BLaER1 treated with 17β-estradiol and CSF1 and Interleukin-3, amounts not matched to agents 10 nM and 100 nM (cell line): ENCODE measurements around the gene STK32B.

Experiments
- H3K27ac ChIP-seq, 11 experiments: shearing (Covaris generic); formaldehyde crosslinking; 2 replicates each; pipeline ENCODE4 v1.8.1; 2022
- H3K27me3 ChIP-seq, 11 experiments: shearing (Covaris generic); formaldehyde crosslinking; 2 replicates each; pipeline ENCODE4 v1.8.1; 2022
- H3K36me3 ChIP-seq, 11 experiments: shearing (Covaris generic); formaldehyde crosslinking; 2 replicates each; pipeline ENCODE4 v1.8.1; 2022
- H3K4me1 ChIP-seq, 10 experiments: shearing (Covaris generic); formaldehyde crosslinking; 2 replicates each; pipeline ENCODE4 v1.8.1; 2022
- H3K4me2 ChIP-seq, 11 experiments: shearing (Covaris generic); formaldehyde crosslinking; 2 replicates each; pipeline ENCODE4 v1.8.1; 2022
- H3K4me3 ChIP-seq, 10 experiments: shearing (Covaris generic); formaldehyde crosslinking; 2 replicates each; pipeline ENCODE4 v1.8.1; 2022
- H3K9ac ChIP-seq, 11 experiments: shearing (Covaris generic); formaldehyde crosslinking; 2 replicates each; pipeline ENCODE4 v1.8.1; 2022
- H3K9me3 ChIP-seq, 11 experiments: shearing (Covaris generic); formaldehyde crosslinking; replicated peaks in 1 of 11; 2 replicates each; pipeline ENCODE4 v1.8.1; 2022
- H4K20me1 ChIP-seq, 11 experiments: shearing (Covaris generic); formaldehyde crosslinking; 2 replicates each; pipeline ENCODE4 v1.8.1; 2022
- Cebpa-rat ChIP-seq, 11 experiments: shearing (Covaris generic); IDR thresholded peaks; 2 replicates each; pipeline ENCODE4 v1.8.1; 2022

Gene STK32B

DNA sequence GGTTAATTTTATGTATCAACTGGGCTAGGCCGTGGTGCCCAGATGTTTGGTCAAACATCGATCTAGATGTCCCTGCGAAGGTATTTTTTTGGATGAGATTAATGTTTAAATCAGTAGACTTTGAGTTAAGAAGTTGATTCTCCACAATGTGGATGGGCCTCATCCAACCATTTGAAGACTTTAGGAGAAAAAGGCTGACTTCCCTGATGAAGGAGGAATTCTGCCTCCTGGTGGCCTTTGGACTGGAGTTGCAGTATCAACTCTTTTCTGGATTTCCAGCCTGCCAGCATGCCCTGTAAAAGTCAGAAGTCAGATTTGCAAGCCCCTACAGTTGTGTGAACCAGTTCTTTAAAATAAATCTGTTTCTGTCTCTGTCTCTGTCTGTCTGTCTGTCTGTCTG, 91.4 kb downstream of the STK32B start:
- Histone ChIP-seq H3K4me2 (no peak overlapping the region), H3K4me3 (no peak overlapping the region), H3K27ac (no peak overlapping the region), H3K4me1 (peaks cover 0 to 5% (median 0%) of the 10 kb centered on the region in 10 experiments; a peak in 2 of 20 replicates), H4K20me1 (0 out of 22 replicates have a peak, but pooled peaks cover 0 to 5% (median 0%) of the 10 kb centered on the region in 11 experiments), H3K9ac (no peak overlapping the region), H3K36me3 (0 out of 22 replicates have a peak, but pooled peaks cover 0 to 4% (median 0%) of the 10 kb centered on the region in 11 experiments), H3K27me3 (no peaks in the 10 kb centered on the region), H3K9me3 (peaks cover 0 to 8% (median 5%) of the 10 kb centered on the region in 11 experiments; a peak in 6 of 22 replicates)
- no peak for TF ChIP-seq Cebpa-rat (IDR thresholded peaks at IDR 0.05)

DNA sequence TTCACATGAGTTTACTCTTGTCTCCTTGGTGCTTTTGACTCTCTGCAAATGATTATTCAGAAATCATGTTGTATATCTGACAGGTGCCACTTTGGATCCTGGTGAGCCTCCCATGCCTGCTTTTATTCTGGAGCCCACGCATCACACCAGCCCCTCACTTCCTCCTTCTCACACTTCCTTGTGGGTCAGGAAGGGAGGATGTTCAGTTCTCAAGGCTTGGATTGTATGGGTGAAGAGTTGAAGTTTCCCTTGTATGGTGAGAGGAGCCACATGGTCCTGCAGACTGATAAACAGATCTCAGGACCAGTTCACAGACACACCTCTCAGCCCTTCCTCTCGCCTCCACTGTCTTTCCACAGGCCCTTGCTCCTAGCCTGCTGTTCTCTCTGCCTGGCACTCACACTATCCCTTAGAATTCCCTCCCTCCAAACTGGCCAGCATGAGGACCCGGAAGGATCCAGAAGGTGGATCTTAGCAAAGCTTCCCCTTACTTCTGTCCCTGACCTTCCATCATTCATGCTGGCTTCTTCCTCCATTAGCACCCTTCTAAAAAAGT, 92.1 kb downstream of the STK32B start:
- TF ChIP-seq Cebpa-rat (IDR thresholded peaks at IDR 0.05) = no peak
- Histone ChIP-seq H4K20me1 (0 out of 22 replicates have a peak, but pooled peaks cover 0 to 5% (median 0%) of the 10 kb centered on the region in 11 experiments), H3K9me3 (peaks cover 0 to 8% (median 5%) of the 10 kb centered on the region in 11 experiments; a peak in 6 of 22 replicates)

DNA sequence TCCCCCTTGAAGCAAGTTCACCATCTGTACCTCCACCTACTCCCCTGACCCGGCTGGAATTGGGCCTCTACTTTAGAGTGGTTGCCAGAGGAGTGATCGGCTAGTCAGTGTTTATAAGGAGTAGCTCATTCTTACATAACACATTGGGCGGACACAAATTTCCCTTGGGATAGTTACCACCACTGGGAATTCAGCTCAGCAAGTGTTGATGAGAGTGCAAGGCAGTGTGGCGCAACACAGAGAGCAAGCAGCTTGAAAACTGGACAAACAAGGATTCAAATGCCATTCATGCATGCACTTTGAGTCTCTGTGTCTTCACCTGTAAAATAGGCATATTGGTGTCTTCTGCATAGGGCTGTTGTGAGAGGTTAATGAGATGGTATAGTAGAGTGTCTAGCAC, 92.7 kb downstream of the STK32B start:
- Histone ChIP-seq H3K4me1 (peaks cover 0 to 5% (median 0%) of the 10 kb centered on the region in 10 experiments; a peak in 2 of 20 replicates), H3K9ac (no peak overlapping the region), H3K4me2 (no peak overlapping the region), H3K36me3 (0 out of 22 replicates have a peak, but pooled peaks cover 0 to 4% (median 0%) of the 10 kb centered on the region in 11 experiments), H3K27ac (no peak overlapping the region), H3K4me3 (no peak overlapping the region), H3K27me3 (no peaks in the 10 kb centered on the region), H4K20me1 (0 out of 22 replicates have a peak, but pooled peaks cover 0 to under 1% (median 0%) of the 10 kb centered on the region in 11 experiments), H3K9me3 (peaks cover 0 to 8% (median 5%) of the 10 kb centered on the region in 11 experiments; a peak in 6 of 22 replicates)
- no peak for TF ChIP-seq Cebpa-rat (IDR thresholded peaks at IDR 0.05)

More for the DNA sequence above, 92.1 kb downstream of the STK32B start:
- Histone ChIP-seq H3K4me1 (peaks cover 0 to 5% (median 0%) of the 10 kb centered on the region in 10 experiments; a peak in 2 of 20 replicates), H3K4me3 (no peak overlapping the region), H3K4me2 (no peak overlapping the region), H3K36me3 (0 out of 22 replicates have a peak, but pooled peaks cover 0 to 4% (median 0%) of the 10 kb centered on the region in 11 experiments), H3K27ac (no peak overlapping the region), H3K27me3 (no peaks in the 10 kb centered on the region), H3K9ac (no peak overlapping the region)

DNA sequence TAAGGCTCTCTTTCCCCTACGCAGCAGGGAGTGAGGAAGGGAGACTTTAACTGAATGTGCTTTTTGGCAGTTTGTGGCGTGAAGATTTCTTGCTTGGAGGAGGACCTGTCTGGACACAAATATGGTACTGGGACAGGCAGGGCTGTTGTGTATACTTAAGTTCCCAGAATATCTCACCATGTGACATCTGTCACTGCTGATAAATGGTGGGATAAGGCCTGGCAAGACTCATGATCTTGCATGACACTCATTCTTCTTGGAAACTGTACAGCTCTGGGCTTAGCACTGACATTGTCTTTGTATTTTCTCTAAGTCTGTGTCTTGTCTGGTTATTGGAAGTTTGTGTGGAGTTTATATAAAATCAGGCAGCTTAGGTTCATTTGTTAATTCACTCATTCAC, 93.1 kb downstream of the STK32B start:
- no peak overlapping the region for H3K27ac ChIP-seq
- no peak overlapping the region for H3K4me2 ChIP-seq
- H3K36me3 ChIP-seq = 0 out of 22 replicates have a peak, but pooled peaks cover 0 to 4% (median 0%) of the 10 kb centered on the region in 11 experiments
- H3K4me3 ChIP-seq = no peak overlapping the region
- H3K9me3 ChIP-seq = peaks cover 0 to 8% (median 5%) of the 10 kb centered on the region in 11 experiments; a peak in 6 of 22 replicates
- H3K4me1 ChIP-seq = peaks cover 0 to 5% (median 0%) of the 10 kb centered on the region in 10 experiments; a peak in 2 of 20 replicates
- no peak for TF ChIP-seq Cebpa-rat (IDR thresholded peaks at IDR 0.05)
- no peaks in the 10 kb centered on the region for H3K27me3 ChIP-seq
- no peaks in the 10 kb centered on the region for H4K20me1 ChIP-seq
- H3K9ac ChIP-seq = no peak overlapping the region

GRCh38 chr4:5146248-5146647, 95.0 kb downstream of the STK32B start:
- no peaks in the 10 kb centered on the region for H4K20me1 ChIP-seq
- H3K4me2 ChIP-seq = no peak overlapping the region
- H3K9ac ChIP-seq = no peak overlapping the region
- H3K36me3 ChIP-seq = 0 out of 22 replicates have a peak, but pooled peaks cover 0 to 4% (median 0%) of the 10 kb centered on the region in 11 experiments
- H3K4me3 ChIP-seq = no peak overlapping the region
- H3K27me3 ChIP-seq = no peaks in the 10 kb centered on the region
- no peak for TF ChIP-seq Cebpa-rat (IDR thresholded peaks at IDR 0.05)
- H3K27ac ChIP-seq = no peak overlapping the region
- peaks cover 0 to 8% (median 5%) of the 10 kb centered on the region in 11 experiments; a peak in 6 of 22 replicates for H3K9me3 ChIP-seq
- peaks cover 0 to 5% (median 0%) of the 10 kb centered on the region in 10 experiments; a peak in 2 of 20 replicates for H3K4me1 ChIP-seq

DNA sequence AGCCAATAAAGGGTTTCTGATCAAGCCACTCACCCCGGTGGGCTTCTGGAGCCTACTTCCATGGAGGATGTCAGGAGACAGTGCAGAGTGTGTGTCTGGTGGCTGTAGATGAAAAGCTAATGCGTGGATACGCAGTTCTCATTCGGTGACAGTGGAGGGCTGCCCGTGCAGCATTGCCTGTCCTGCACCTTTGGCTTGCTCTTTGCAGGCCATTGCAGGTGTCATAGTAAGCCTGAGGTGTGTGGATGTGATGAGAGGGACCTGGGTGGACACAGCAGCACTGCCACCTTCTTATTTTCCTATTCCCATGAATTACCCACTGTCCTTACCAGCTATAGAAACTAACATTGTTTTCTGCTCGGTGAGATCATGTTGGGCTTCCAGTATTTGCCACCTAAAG, 101.2 kb downstream of the STK32B start:
- no peak for TF ChIP-seq Cebpa-rat (IDR thresholded peaks at IDR 0.05)
- H3K4me1 ChIP-seq = no peaks in the 10 kb centered on the region

DNA sequence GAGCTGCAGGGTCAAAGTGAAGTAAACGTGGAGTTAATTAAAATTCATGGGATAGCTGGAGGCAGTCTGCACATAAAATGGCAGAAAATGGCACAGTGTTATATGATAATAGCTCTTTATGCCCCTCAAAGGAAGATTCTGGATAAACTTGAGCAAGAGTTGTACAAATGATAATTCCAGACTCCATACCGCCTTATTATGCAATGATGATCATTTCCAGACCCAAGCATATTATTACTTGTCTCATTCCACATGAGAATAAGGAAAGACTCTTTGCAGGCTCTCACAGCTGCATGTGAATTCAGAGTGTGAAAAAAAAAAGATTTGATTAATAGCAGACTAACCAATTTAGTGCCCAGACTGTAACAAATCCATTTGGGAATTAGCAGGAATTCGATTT, 105.4 kb downstream of the STK32B start:
- H3K4me3 ChIP-seq = no peak overlapping the region
- H3K27ac ChIP-seq = no peak overlapping the region

More for the DNA sequence above, 101.2 kb downstream of the STK32B start:
- Histone ChIP-seq H3K9me3 (no peaks in the 10 kb centered on the region), H4K20me1 (no peaks in the 10 kb centered on the region), H3K27ac (no peak overlapping the region), H3K9ac (no peak overlapping the region), H3K4me2 (no peak overlapping the region), H3K27me3 (no peaks in the 10 kb centered on the region), H3K4me3 (no peak overlapping the region), H3K36me3 (no peaks in the 10 kb centered on the region)

GRCh38 chr4:5157791-5158770, 106.8 kb downstream of the STK32B start:
- Histone ChIP-seq H3K4me3 (no peak overlapping the region), H3K27ac (no peak overlapping the region), H3K9ac (no peak overlapping the region), H3K27me3 (no peaks in the 10 kb centered on the region), H3K4me2 (no peak overlapping the region), H4K20me1 (no peaks in the 10 kb centered on the region; a peak in 1 of 22 replicates), H3K9me3 (peaks cover 0 to 8% (median 0%) of the 10 kb centered on the region in 11 experiments; a peak in 3 of 22 replicates), H3K4me1 (no peaks in the 10 kb centered on the region; a peak in 1 of 20 replicates), H3K36me3 (peaks cover 0 to 7% (median 0%) of the 10 kb centered on the region in 11 experiments; a peak in 2 of 22 replicates)
- TF ChIP-seq Cebpa-rat (IDR thresholded peaks at IDR 0.05) = no peak

More for the DNA sequence above, 105.4 kb downstream of the STK32B start:
- Histone ChIP-seq H3K9me3 (peaks cover 0 to 8% (median 0%) of the 10 kb centered on the region in 11 experiments; a peak in 3 of 22 replicates), H4K20me1 (no peaks in the 10 kb centered on the region), H3K36me3 (peaks cover 0 to 7% (median 0%) of the 10 kb centered on the region in 11 experiments; a peak in 2 of 22 replicates), H3K9ac (no peak overlapping the region), H3K27me3 (no peaks in the 10 kb centered on the region), H3K4me1 (no peaks in the 10 kb centered on the region), H3K4me2 (no peak overlapping the region)
- no peak for TF ChIP-seq Cebpa-rat (IDR thresholded peaks at IDR 0.05)
